Epithelial cell of prostate (primary cell): ENCODE results near the gene ANHX.
"Not testable (repeated sequence)": the region's sequence is repeated elsewhere in the genome, so short reads cannot be mapped to it uniquely, and the experiment has no call there.

Experiments used
- DNase-seq: peaks from one replicate; pipeline ENCODE4 v3.0.0-alpha.2; 2011; ENCODE audit warnings: low read depth, low spot score
- H3K27ac ChIP-seq: fragments of 450-650 bp; 2 replicates; pipeline ENCODE4 v1.5.1; 2017; ENCODE audit warnings: mild to moderate bottlenecking

Gene ANHX

DNA sequence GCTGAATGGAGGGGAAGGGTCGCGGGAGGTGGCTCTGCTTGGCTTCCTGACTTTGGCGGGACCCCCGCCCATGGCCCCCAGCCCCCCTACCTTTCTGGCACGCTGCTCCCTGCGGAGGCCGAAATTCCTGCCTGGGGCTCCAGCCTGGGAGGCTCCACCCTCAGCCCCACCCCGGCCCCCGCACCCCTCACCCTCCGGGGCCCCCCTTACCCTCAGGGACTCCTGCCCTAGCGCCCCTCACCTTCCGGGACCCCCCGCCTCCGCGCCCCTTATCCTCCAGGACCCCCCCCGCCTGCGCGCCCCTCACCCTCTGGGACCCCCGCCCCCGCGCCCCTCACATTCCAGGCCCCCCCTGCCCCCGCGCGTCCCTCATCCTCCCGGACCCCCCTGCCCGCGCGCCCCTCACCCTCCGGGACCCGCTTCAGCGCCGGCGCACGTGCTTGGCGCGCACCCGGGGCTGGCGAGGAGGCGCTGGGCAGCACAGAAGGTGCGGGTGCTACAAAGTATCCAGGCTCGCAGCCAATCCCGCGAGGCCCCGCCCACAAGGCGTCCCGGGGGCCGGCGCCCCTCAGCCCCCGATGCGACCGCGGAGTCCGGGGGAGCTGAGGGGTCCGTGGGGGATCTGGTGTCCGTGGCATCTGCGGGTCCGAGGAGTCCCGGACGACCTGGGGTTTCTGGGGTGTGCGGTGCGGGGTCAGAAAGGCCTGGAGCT, at the start of gene ANHX:
Gene ANHX (minus strand): TSS at position 477 of the 712 bp plus-strand sequence. CDS start 1,521 bp downstream, outside the sequence.
- no peak within 1 kb of the TSS for H3K27ac ChIP-seq
- DNase-seq, result no peak

GRCh38 chr12:133264668-133265067, 29.0 kb upstream of the ANHX start:
- not testable (repeated sequence) for H3K27ac ChIP-seq, DNase-seq

GRCh38 chr12:133264173-133264572, 28.5 kb upstream of the ANHX start:
- DNase-seq, result no peak
- no peak overlapping the region for H3K27ac ChIP-seq

DNA sequence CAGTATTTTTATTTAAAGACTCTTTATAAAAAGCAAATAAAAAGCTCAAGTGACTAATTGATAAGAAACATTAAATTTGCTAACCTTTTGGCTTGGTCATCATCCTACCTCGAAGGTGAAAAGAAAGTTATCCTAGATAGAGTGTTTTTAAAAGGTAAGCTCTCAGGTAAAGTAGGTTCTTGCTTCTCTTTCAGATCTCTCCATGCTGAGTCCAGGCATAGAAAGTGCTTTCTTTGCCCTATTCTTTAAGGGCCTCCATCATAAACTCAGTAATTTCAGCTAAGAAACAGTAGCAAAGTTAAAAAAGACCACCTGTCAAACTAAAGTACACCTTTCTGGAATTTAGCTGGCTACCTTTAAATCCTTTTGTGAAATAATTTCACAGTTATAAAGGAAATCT, 20.6 kb upstream of the ANHX start:
- no peak overlapping the region for H3K27ac ChIP-seq
- DNase-seq, result no peak

GRCh38 chr12:133255833-133256232, 20.2 kb upstream of the ANHX start:
- H3K27ac ChIP-seq, DNase-seq: not testable (repeated sequence)

DNA sequence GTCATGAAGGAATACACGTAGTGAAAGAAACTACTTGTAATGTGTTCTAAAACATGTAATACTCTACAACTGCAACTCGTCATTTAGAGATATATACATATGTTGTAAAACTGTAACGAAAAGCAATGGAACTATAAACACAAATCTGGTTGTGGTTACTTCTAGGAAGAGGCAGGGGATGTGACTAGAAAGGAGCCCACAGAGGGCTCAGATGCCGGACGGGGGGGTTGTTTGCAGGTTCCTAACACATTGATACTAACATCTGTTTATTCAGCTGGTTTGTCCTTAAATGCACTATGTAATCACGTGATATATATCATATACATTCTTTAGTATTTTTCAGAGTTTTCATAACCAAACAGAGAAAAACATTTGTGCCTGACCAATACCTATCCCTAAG, 16.1 kb upstream of the ANHX start:
- no peak for DNase-seq
- H3K27ac ChIP-seq, result no peak overlapping the region

DNA sequence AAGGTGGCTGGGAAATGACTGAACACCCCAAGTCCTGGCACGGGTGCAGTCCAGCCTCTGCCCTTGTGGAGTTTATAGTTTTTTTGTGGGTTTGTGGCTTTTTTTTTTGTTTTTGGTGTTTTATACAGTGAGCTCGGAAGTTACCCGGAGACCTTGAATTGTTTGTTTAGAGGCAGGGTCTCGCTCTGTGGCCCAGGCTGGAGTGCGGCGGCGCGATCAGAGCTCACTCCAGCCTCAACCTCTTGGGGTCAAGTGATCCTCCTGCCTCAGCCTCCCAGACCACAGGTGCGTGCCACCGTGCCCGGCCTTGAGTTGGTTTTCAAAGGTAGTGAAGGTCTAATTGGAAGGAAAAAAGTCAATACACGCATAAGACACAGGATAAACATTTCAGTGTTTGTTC, 879 bp upstream of the ANHX start:
- H3K27ac ChIP-seq, result no peak overlapping the region
- DNase-seq, result no peak

GRCh38 chr12:133236144-133236543, 467 bp upstream of the ANHX start:
- H3K27ac ChIP-seq, result no peak overlapping the region
- no peak for DNase-seq

DNA sequence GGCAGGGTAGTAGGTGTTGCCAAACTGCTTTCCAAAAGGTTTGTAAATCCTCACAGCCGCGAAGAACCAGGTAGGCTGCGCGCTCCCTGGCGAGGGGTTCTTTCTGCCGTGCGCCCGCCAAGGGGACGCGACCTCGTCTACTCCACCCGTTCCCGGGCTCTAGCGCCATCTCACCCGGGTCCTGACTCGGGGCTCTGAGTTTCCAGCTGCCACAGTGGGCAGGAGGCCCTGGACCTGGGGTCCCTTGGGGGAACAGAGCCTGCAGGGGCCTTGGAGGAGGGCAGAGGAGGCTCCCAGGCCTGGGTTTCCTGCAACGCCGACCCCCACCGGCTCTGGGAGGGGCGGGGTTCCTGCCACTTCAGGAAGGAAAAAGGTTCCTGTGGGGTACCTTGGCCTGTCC, 706 bp downstream of the ANHX start:
- DNase-seq, result no peak

DNA sequence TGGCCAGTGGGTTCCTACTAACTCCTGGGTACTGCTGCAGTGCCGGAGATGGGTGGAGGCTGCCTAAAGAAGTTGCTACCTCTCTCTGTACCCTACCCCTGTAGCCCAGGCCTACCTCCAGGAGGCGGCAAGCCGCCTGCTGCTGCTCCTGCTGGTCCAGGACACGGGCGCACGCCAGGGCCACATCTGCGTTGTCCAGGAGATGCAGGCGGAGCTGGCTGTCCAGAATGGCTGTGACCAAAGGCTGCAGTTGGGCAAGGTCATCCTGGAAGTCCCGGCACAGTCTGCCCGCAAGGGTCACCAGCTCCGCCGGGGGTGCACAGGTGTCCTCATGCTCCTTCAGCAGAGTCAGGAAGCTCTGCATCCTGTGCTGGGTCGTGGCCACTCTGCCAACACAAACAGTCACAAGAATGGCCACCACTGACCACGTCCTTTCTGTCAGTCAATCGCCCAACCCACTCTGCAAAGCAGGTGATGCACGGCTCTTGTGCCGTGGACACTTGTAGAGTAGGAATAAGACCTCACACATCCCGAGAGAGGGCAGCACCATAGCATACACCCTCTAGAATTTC, 1.6 kb downstream of the ANHX start:
- H3K27ac ChIP-seq, result no peak overlapping the region
- DNase-seq, result no peak

More for the DNA sequence above, 706 bp downstream of the ANHX start:
- H3K27ac ChIP-seq, result no peak overlapping the region

DNA sequence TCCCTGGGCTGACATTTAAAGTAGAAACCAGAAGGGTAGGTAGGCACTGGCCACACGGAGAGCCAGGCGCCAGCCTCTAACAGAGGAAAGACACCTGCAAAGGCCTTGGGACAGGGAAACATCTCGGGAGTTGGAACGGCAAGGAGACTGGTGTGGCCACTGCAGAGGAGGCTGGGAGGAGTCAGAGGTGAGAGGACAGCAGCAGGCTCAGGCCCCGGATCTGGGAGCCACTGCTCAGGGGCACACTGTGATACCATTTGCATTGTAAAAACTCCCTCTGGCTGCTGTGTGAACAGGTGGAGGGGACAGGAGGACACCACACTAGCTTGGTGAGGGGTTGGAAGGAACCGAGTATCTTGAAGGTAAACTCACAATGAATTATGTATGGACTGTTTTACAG, 2.7 kb downstream of the ANHX start:
- DNase-seq, result no peak
- H3K27ac ChIP-seq, result no peak overlapping the region

DNA sequence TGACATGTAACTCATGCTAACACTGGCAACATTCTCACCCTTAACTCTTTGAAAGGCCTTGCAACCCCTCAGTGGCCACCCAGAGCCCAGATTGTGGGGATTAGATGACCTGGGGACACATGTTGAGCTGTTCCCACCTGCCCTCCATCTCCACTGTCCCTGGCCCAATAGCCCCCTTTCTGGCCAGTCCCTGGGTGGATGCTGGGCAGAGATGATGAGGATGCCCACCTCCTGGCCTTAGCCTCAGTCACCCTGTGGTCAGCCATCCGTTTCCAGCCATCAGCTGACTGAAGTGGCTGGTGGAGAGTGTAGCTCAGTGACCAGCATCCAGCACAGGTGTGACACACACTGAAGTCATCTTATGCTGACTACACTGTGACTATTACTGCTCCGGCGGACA, 4.7 kb downstream of the ANHX start:
- DNase-seq, result no peak
- H3K27ac ChIP-seq, result no peak overlapping the region

DNA sequence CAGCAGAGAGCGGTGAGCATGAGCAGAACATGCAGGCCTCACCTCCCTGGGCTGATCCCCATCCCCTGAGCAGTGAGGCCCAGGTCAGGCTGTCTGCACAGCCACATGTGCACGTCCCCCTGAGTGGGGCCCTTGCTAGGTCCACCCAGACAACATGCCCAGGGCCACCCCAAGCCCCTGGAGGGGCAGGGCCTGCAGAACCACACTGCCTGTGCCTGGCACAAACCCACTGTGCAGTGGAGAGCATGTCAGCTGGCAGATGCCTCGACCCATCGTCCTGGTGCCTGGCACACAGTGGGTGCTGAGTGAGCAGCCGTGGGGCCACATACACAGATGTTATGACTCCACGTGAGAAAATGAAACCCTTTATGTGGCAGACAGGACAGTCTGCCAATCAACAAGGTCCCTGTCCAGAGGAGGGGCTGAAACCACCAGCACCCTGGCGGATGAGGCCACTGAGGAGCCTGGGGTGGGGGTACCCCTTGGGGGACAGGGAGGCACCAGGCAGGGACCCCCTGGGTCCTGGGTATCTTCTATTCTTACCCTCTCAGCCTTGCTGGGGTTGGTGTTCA, 8.3 kb downstream of the ANHX start:
- DNase-seq, result no peak
- H3K27ac ChIP-seq, result no peak overlapping the region

DNA sequence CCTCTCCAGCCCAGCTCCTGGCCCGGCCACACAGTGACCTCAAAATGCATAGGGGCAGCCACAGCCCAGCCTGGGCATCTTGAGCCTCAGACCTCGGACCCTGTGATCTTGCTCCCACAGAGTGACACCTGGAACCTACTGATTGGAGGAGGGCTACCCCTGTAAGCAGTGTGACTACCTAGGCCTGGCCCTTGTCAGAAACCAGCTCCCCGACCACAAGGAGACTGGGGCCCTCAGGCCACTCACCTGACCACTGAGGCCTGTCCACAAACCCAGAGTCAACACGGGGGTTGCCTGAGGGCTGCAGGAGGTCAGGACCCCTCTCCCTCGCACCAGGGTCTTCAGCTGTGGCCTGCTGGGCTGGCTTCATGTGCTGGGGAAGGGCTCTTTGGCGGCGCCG, 9.0 kb downstream of the ANHX start:
- DNase-seq, result no peak
- H3K27ac ChIP-seq, result no peak overlapping the region

DNA sequence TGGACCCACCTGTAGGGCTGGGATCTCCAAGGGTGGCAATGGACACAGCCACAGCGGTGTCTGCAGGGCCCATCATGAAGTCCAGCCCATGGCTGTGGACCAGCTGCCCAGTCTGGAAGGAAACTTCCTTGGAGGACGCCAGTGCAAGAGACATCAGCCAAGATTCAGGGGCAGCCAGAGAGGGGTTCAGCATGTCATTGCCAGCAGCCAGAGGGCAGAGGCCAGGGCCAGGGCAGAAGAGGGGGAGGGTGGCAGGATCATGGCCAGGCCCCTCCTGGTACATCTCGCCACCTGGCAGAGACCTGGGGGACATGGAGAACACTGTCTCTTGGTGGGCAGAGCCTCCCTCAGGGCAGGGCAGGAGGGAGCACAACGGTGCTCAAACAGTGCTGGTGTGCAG, 10.2 kb downstream of the ANHX start:
- DNase-seq, result no peak
- no peak overlapping the region for H3K27ac ChIP-seq

GRCh38 chr12:133222211-133222610, 13.5 kb downstream of the ANHX start:
- DNase-seq, result no peak
- H3K27ac ChIP-seq, result no peak overlapping the region

- DNase-seq, result no peak
- H3K27ac ChIP-seq, result no peak overlapping the region
Measured at GRCh38 chr12:133221241-133221640, 14.4 kb downstream of the ANHX start.

- H3K27ac ChIP-seq, result no peak overlapping the region
- DNase-seq, result no peak
Measured at GRCh38 chr12:133220521-133220920, 15.2 kb downstream of the ANHX start.

- DNase-seq, result no peak
Measured at GRCh38 chr12:133217219-133217618, 18.5 kb downstream of the ANHX start.

DNA sequence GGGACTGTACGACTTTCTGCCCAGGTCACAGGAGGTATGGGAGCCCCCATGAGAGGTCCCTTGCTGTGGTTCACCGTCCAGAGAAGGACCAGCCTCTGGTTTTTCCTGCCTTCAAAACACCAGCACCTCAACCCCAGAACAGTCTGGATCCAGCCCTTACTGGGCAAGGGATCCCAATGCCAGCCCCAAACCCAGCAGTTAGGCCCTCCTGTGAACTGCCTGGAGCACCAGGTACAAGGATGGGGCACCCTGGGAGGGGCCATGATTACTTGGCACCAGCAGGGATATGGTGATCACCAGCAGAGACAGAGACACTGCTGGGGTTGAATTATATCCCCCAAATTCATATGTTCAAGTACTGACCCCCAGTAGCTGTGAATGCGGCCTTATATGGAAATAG, 20.0 kb downstream of the ANHX start:
- no peak for DNase-seq
- H3K27ac ChIP-seq, result no peak overlapping the region

More at GRCh38 chr12:133217219-133217618, 18.5 kb downstream of the ANHX start:
- H3K27ac ChIP-seq, result no peak overlapping the region

DNA sequence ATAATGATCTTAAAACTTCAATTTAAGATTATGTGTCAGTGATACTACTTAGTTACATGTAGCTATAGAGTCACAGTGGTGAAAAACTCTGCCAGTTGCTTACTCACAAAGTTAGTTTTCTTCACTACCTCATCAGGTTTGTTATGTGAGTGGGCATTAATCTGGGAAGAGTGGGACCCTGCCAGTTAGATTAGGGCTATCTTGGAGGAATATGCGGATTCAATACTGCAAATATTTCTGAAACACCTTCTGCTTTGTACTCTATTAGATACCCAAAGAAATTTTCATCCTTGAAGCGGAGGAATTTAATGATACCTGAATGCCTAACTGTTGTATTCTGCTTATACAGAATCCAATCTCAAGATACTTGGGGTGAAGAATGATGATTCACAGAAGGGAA, 29.3 kb downstream of the ANHX start:
- no peak overlapping the region for H3K27ac ChIP-seq
- DNase-seq, result no peak

DNA sequence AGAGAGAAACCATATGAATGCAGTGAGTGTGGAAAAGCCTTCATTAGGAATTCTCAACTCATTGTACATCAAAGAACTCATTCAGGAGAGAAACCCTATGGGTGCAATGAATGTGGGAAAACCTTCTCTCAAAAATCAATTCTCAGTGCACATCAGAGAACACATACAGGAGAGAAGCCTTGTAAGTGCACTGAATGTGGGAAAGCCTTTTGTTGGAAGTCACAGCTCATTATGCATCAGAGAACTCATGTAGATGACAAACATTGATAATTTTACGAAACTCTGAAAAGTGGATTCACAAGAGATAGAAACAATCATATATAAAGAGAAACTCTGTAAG, 31.4 kb downstream of the ANHX start:
- DNase-seq, result no peak
- no peak overlapping the region for H3K27ac ChIP-seq
